DMS53 treated with DMSO at 0.1 percent for 48 hours (cell line): ENCODE measurements around the gene NEURL4.
A peak's percentile ranks its signal among the peaks of the same experiment; 100 is the strongest.

Experiments
- DNase-seq: peaks from one replicate; lab custom pipeline; 2025; ENCODE audit not compliant: unreplicated experiment; lab: John Stamatoyannopoulos, UW

The NEURL4 gene

GRCh38 chr17:7324438-7324779, 4.7 kb downstream of the NEURL4 start:
- no peak for DNase-seq

- no peak for DNase-seq
These were observed 5.3 kb downstream of the NEURL4 start for GRCh38 chr17:7323731-7324437.

GRCh38 chr17:7322520-7323194, 6.5 kb downstream of the NEURL4 start:
- no peak for DNase-seq

- DNase-seq, result no peak
These were observed 7.7 kb downstream of the NEURL4 start for GRCh38 chr17:7321466-7321865.

GRCh38 chr17:7318121-7318860, 10.8 kb downstream of the NEURL4 start:
- DNase-seq, result no peak

- DNase-seq, result no peak
These were observed 11.9 kb downstream of the NEURL4 start for GRCh38 chr17:7317161-7317803.

- peak; percentile 29 for DNase-seq
These were observed 13.4 kb downstream of the NEURL4 start for GRCh38 chr17:7315570-7316235.

GRCh38 chr17:7314719-7315569, 14.2 kb downstream of the NEURL4 start, which contains the start of gene GPS2:
Gene GPS2, minus strand, starts transcription at chr17:7315360. Its CDS starts 308 bp downstream, at chr17:7315052.
- peak; percentile 84 for DNase-seq

GRCh38 chr17:7313890-7314718, 15.0 kb downstream of the NEURL4 start:
- no peak for DNase-seq

- no peak for DNase-seq
These were observed 15.8 kb downstream of the NEURL4 start for GRCh38 chr17:7313088-7313889.

- no peak for DNase-seq
These were observed 16.6 kb downstream of the NEURL4 start for GRCh38 chr17:7312432-7313087.

- DNase-seq, result no peak
These were observed 17.9 kb downstream of the NEURL4 start for GRCh38 chr17:7311110-7311705.

GRCh38 chr17:7309628-7310027, 19.5 kb downstream of the NEURL4 start:
- DNase-seq, result no peak

- peak; percentile 69 for DNase-seq
These were observed 20.3 kb downstream of the NEURL4 start for GRCh38 chr17:7308625-7309433.

- DNase-seq, result no peak
These were observed 21.2 kb downstream of the NEURL4 start for GRCh38 chr17:7307686-7308624.
